Measurements from ENCODE around the gene MFSD11. TPM values are rescaled to one million over a fixed set of nuclear protein-coding genes. Genes with fewer than 3 reads are reported as not detected.

MFSD11 gene
- total RNA-seq, 1 experiment from 2014 or later, result 16.6 TPM

- Histone ChIP-seq H3K27me3 (ENCODE audit: low read length) (no peaks in the 10 kb centered on the region), H4K20me1 (ENCODE audit: low read length) (no peaks in the 10 kb centered on the region), H3K4me1 (ENCODE audit: insufficient read depth, low read length) (peaks cover 6% of the 10 kb centered on the region), H3K9me3 (ENCODE audit: low read length) (no peaks in the 10 kb centered on the region), H3K79me2 (ENCODE audit: low read length) (no peaks in the 10 kb centered on the region), H3K36me3 (ENCODE audit: low read depth, low read length) (no peaks in the 10 kb centered on the region), H3K9ac (ENCODE audit: low read length) (no peak overlapping the region), H3K4me2 (ENCODE audit: low read length) (no peak overlapping the region), H3K9me2 (replicated peaks; ENCODE audit: low read length) (no peaks in the 10 kb centered on the region), H3F3A (ENCODE audit: low read length, unreplicated experiment) (no peaks in the 10 kb centered on the region), H2AFZ (ENCODE audit: low read length) (no peak overlapping the region), H3K4me3 (ENCODE audit: low read length) (no peak overlapping the region), H3K27ac (ENCODE audit: low read length) (no peak overlapping the region)
- no TSS peak for BruUV-seq (replicated peaks)
- TF ChIP-seq EZH2phosphoT487 (IDR thresholded peaks at IDR 0.05; ENCODE audit: borderline replicate concordance, low read length), result no peak
- no peak for TF ChIP-seq EZH2 (IDR thresholded peaks at IDR 0.05; ENCODE audit: low read length, unreplicated experiment)
- no peak for TF ChIP-seq CTCF (conservative IDR thresholded peaks at IDR 0.05; ENCODE audit: low read depth, low read length)
- ATAC-seq (no peak), DNase-seq (no peak)
- ChIA-PET POLR2A (ENCODE audit: unreplicated experiment) (no interaction called here), CTCF (no interaction called here)
- intact Hi-C loops (cut with micrococcal nuclease), result no loop called here
Observed at GRCh38 chr17:76808326-76808725, 70.4 kb downstream of the MFSD11 start.

- Histone ChIP-seq H2AFZ (ENCODE audit: low read length) (no peak overlapping the region), H3K4me1 (ENCODE audit: insufficient read depth, low read length) (no peaks in the 10 kb centered on the region), H4K20me1 (ENCODE audit: low read length) (no peaks in the 10 kb centered on the region), H3K36me3 (ENCODE audit: low read depth, low read length) (no peaks in the 10 kb centered on the region), H3K4me3 (ENCODE audit: low read length) (no peak overlapping the region), H3K79me2 (ENCODE audit: low read length) (no peaks in the 10 kb centered on the region), H3F3A (ENCODE audit: low read length, unreplicated experiment) (no peaks in the 10 kb centered on the region), H3K4me2 (ENCODE audit: low read length) (no peak overlapping the region), H3K9me3 (ENCODE audit: low read length) (no peaks in the 10 kb centered on the region), H3K27ac (ENCODE audit: low read length) (no peak overlapping the region), H3K27me3 (ENCODE audit: low read length) (no peaks in the 10 kb centered on the region), H3K9ac (ENCODE audit: low read length) (no peak overlapping the region), H3K9me2 (replicated peaks; ENCODE audit: low read length) (no peaks in the 10 kb centered on the region)
- ChIA-PET CTCF (no interaction called here), POLR2A (ENCODE audit: unreplicated experiment) (no interaction called here)
- no peak for ATAC-seq
- BruUV-seq (replicated peaks), result no TSS peak
- no peak for DNase-seq
- intact Hi-C loops (cut with micrococcal nuclease), result no loop called here
- TF ChIP-seq EZH2 (IDR thresholded peaks at IDR 0.05; ENCODE audit: low read length, unreplicated experiment), result no peak
- TF ChIP-seq CTCF (conservative IDR thresholded peaks at IDR 0.05; ENCODE audit: low read depth, low read length), result no peak
- TF ChIP-seq EZH2phosphoT487 (IDR thresholded peaks at IDR 0.05; ENCODE audit: borderline replicate concordance, low read length), result no peak
Observed at GRCh38 chr17:76810956-76811355, 73.0 kb downstream of the MFSD11 start.

GRCh38 chr17:76811834-76812233 lies 73.9 kb downstream of the MFSD11 start:
- no TSS peak for BruUV-seq (replicated peaks)
- CTCF ChIA-PET, result no interaction called here
- DNase-seq, result no peak
- Histone ChIP-seq H3F3A (ENCODE audit: low read length, unreplicated experiment) (no peaks in the 10 kb centered on the region), H3K79me2 (ENCODE audit: low read length) (no peaks in the 10 kb centered on the region), H3K9me3 (ENCODE audit: low read length) (no peaks in the 10 kb centered on the region), H3K4me3 (ENCODE audit: low read length) (no peak overlapping the region), H3K4me2 (ENCODE audit: low read length) (no peak overlapping the region), H3K4me1 (ENCODE audit: insufficient read depth, low read length) (no peaks in the 10 kb centered on the region), H3K9ac (ENCODE audit: low read length) (no peak overlapping the region), H3K27ac (ENCODE audit: low read length) (no peak overlapping the region), H3K27me3 (ENCODE audit: low read length) (no peaks in the 10 kb centered on the region), H3K9me2 (replicated peaks; ENCODE audit: low read length) (no peaks in the 10 kb centered on the region), H3K36me3 (ENCODE audit: low read depth, low read length) (no peaks in the 10 kb centered on the region), H4K20me1 (ENCODE audit: low read length) (no peaks in the 10 kb centered on the region), H2AFZ (ENCODE audit: low read length) (no peak overlapping the region)
- no peak for ATAC-seq
- TF ChIP-seq EZH2phosphoT487 (IDR thresholded peaks at IDR 0.05; ENCODE audit: borderline replicate concordance, low read length) (no peak), EZH2 (IDR thresholded peaks at IDR 0.05; ENCODE audit: low read length, unreplicated experiment) (no peak), CTCF (conservative IDR thresholded peaks at IDR 0.05; ENCODE audit: low read depth, low read length) (no peak)
- POLR2A ChIA-PET (ENCODE audit: unreplicated experiment), result no interaction called here
- intact Hi-C loops (cut with micrococcal nuclease), result no loop called here
